Osteocyte (in vitro differentiated cells): ENCODE data around the gene RFT1. TPM values are rescaled to one million over a fixed set of nuclear protein-coding genes. Genes with fewer than 3 reads are reported as not detected.

ENCODE experiments used
- DNase-seq: peaks from one replicate; pipeline ENCODE4 v3.0.0; 2021; ENCODE audit warnings: mixed read lengths; ENCODE audit not compliant: unreplicated experiment; ENCODE audit errors: extremely low spot score
- H3K27ac Mint-ChIP-seq: one replicate; pipeline ENCODE4 v1.8.0; 2021; ENCODE audit warnings: mild to moderate bottlenecking, mixed read lengths; ENCODE audit not compliant: unreplicated experiment
- H3K27me3 Mint-ChIP-seq: one replicate; pipeline ENCODE4 v1.8.0; 2021; ENCODE audit warnings: mixed read lengths; ENCODE audit not compliant: unreplicated experiment
- H3K36me3 Mint-ChIP-seq: one replicate; pipeline ENCODE4 v1.8.0; 2021; ENCODE audit warnings: mixed read lengths; ENCODE audit not compliant: unreplicated experiment
- H3K4me1 Mint-ChIP-seq: one replicate; pipeline ENCODE4 v1.8.0; 2021; ENCODE audit warnings: mixed read lengths; ENCODE audit not compliant: unreplicated experiment
- H3K4me3 Mint-ChIP-seq: one replicate; pipeline ENCODE4 v1.8.0; 2021; ENCODE audit warnings: mild to moderate bottlenecking, moderate library complexity, mixed read lengths; ENCODE audit not compliant: unreplicated experiment
- H3K9me3 Mint-ChIP-seq: one replicate; pipeline ENCODE4 v1.8.0; 2021; ENCODE audit warnings: mixed read lengths; ENCODE audit not compliant: unreplicated experiment
- total RNA-seq: library from RNA; stranded (reverse); gene quantifications from 2 replicates; pipeline ENCODE4 v1.2.1, GENCODE V29; 2021
- TF ChIP-seq, protein P1 (sequence below): fragments of 200-600 bp; sonication (generic); IDR thresholded peaks from 2 replicates; pipeline ENCODE4 v1.5.0; 2021; ENCODE audit warnings: antibody characterized with exemption, mild to moderate bottlenecking, moderate library complexity

Gene RFT1
- total RNA-seq, 1 donor from 2014 or later = 21.4 TPM

DNA sequence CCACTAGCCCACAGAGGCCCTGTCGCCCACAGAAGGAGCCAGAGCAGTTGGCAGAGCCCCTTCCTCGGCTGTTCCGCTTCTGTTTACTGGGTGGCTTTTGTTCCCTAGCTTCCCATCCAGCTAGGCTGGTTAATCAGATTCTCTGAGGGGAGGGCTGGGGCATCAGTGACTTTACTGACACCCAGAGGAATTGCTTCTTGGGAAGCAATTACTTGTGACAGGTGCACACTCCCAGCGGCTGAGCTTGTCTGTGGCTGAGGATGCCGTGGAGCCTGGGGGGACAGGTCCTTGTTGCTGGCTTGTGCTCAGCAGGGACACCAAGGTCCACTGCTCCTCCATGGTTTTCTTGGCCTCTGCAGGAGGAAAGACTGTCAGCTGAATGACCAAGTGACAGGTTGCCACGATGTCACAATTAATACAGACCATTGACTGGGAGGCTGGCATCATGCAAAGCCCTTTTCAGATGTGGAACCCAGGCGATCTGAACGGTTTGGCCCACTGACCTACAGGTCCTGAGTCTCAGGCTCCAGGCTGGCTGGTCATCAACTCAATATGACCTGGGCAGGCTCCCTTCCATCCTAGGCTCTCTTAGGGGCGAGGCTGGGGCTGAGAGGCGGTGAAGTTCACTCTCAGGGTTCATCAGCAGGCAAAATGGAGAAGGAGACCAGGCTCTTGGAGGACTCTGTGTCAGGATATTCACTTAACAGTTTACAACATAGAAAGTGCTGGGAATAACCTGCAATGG is 52.6 kb downstream of the RFT1 start:
- no peaks in the 10 kb centered on the region for H3K27me3 Mint-ChIP-seq
- no peak for DNase-seq
- H3K4me1 Mint-ChIP-seq = peaks cover 3% of the 10 kb centered on the region
- TF ChIP-seq, protein P1, sequence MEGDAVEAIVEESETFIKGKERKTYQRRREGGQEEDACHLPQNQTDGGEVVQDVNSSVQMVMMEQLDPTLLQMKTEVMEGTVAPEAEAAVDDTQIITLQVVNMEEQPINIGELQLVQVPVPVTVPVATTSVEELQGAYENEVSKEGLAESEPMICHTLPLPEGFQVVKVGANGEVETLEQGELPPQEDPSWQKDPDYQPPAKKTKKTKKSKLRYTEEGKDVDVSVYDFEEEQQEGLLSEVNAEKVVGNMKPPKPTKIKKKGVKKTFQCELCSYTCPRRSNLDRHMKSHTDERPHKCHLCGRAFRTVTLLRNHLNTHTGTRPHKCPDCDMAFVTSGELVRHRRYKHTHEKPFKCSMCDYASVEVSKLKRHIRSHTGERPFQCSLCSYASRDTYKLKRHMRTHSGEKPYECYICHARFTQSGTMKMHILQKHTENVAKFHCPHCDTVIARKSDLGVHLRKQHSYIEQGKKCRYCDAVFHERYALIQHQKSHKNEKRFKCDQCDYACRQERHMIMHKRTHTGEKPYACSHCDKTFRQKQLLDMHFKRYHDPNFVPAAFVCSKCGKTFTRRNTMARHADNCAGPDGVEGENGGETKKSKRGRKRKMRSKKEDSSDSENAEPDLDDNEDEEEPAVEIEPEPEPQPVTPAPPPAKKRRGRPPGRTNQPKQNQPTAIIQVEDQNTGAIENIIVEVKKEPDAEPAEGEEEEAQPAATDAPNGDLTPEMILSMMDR = no peak
- H3K9me3 Mint-ChIP-seq = no peaks in the 10 kb centered on the region
- H3K4me3 Mint-ChIP-seq = no peak overlapping the region
- H3K27ac Mint-ChIP-seq = no peak overlapping the region
- no peaks in the 10 kb centered on the region for H3K36me3 Mint-ChIP-seq

DNA sequence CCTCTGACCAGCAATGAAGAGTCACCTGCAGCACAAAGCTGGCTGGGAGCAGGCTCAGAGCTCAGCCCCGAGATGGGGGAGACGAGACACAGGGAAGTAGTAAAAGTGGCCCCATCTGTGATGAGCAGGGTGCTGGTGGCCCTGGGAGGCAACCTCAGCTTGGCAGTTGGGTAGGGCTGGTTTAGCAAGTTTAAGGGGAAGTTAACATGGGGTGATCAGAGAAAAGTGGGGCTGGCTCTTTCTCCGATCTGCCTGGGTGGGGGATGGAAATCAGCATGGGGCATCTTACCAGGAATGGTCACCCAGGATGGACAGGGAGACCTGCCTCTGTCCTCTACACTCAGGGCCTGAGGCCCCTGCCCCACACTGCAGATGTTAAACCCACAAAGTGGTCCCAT is 54.5 kb downstream of the RFT1 start:
- DNase-seq = no peak
- Mint-ChIP-seq H3K36me3 (no peaks in the 10 kb centered on the region), H3K27me3 (no peaks in the 10 kb centered on the region), H3K4me1 (peaks cover 7% of the 10 kb centered on the region), H3K4me3 (no peak overlapping the region), H3K27ac (no peak overlapping the region), H3K9me3 (no peaks in the 10 kb centered on the region)
- TF ChIP-seq, protein P1 = no peak

DNA sequence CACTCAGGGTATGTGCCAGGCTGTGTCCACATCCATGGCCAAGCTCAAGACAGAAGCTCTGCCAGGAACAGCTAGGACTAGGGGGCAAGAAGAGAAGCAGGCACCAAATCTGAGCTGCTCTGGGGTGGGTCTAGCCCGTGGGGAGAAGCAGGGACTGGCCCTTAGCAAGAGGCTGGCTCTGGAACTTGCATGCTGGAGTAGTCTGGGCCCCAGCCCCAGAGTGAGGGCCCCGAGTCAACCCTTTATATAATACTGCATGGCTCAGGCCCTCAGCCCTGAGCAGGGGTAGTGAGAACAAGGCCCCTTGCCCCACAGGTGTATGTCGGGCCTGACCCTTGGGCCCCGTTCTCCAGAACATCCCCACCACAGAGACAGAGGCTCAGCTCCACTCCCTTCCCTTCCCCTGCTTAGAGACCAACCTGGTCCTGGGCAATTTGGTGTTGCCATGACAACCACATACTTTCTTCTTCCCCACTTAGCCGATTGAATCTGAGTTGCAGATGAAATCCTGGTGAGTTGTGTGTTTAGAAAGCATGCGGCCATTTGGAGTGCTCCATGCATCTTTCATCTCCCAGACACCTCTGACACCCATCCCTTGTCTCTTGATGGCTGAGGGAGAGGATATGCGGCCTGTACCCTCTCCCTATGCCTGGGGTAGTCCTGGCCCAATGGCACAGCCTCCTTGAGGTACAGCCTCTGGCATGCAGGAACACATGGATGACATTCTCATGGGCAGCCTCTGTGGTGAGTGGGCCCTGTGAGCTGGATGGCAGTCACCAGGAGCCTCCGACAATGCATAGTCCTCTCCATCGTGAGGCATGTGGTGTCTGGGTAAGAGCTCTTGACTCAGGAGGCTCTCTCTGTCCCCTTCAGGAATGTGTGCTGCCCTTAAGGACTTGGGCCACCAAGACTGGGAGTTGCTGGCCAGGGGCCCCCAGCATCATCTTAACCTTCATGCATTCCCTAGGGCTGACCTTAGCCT is 55.2 kb downstream of the RFT1 start:
- H3K4me3 Mint-ChIP-seq = no peak overlapping the region

DNA sequence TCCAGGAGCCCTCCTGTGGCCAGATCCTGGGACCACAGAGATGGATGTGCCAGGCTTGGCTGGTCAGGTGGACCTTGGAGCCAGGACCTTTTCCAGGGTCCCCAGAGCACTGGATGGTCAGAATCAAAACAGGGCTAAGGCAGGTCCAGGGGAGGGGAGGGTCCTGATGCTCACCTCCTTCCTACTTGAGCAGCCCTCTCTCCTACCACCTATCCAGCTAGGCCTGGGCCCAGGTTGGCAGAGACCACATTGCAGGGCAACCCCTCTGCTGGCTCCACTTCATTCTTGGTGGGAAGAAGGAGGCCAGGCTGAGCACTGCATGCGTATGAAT is 55.9 kb downstream of the RFT1 start:
- no peak for DNase-seq
- Mint-ChIP-seq H3K27ac (no peak overlapping the region), H3K4me1 (peaks cover 8% of the 10 kb centered on the region), H3K27me3 (no peaks in the 10 kb centered on the region), H3K36me3 (no peaks in the 10 kb centered on the region), H3K4me3 (no peak overlapping the region), H3K9me3 (no peaks in the 10 kb centered on the region)
- TF ChIP-seq, protein P1 = no peak

More for the DNA sequence above, 55.2 kb downstream of the RFT1 start:
- no peaks in the 10 kb centered on the region for H3K27me3 Mint-ChIP-seq
- H3K27ac Mint-ChIP-seq = no peak overlapping the region
- H3K9me3 Mint-ChIP-seq = no peaks in the 10 kb centered on the region
- TF ChIP-seq, protein P1 = no peak
- no peak for DNase-seq
- H3K4me1 Mint-ChIP-seq = peaks cover 7% of the 10 kb centered on the region
- no peaks in the 10 kb centered on the region for H3K36me3 Mint-ChIP-seq
